ENCODE measurements around the gene DBNL.
A peak's percentile ranks its signal among the peaks of the same experiment; 100 is the strongest.

DBNL gene

GRCh38 chr7:44078521-44078920, 34.0 kb downstream of the DBNL start:
- DNase-seq (ENCODE audit: low spot score), result no peak

- no peak for DNase-seq (ENCODE audit: low spot score)
Measured at GRCh38 chr7:44079331-44080021, 35.0 kb downstream of the DBNL start.

GRCh38 chr7:44080118-44080517, 35.6 kb downstream of the DBNL start:
- DNase-seq (ENCODE audit: low spot score), result no peak

- DNase-seq (ENCODE audit: low spot score), result no peak
Measured at GRCh38 chr7:44080686-44081265, 36.3 kb downstream of the DBNL start.

GRCh38 chr7:44081266-44081748, 36.8 kb downstream of the DBNL start:
- DNase-seq (ENCODE audit: low spot score), result no peak

GRCh38 chr7:44082541-44083207, 38.2 kb downstream of the DBNL start:
- DNase-seq (ENCODE audit: low spot score), result peak; percentile 100

GRCh38 chr7:44083796-44084195, 39.3 kb downstream of the DBNL start:
- no peak for DNase-seq (ENCODE audit: low spot score)

GRCh38 chr7:44084701-44085100, 40.2 kb downstream of the DBNL start:
- DNase-seq (ENCODE audit: low spot score), result no peak

- DNase-seq (ENCODE audit: low spot score), result no peak
Measured at GRCh38 chr7:44085546-44085945, 41.0 kb downstream of the DBNL start.

- DNase-seq (ENCODE audit: low spot score), result no peak
Measured at GRCh38 chr7:44086627-44087026, 42.1 kb downstream of the DBNL start.

GRCh38 chr7:44087911-44088838, 43.7 kb downstream of the DBNL start:
- no peak for DNase-seq (ENCODE audit: low spot score)

GRCh38 chr7:44093102-44093641, 48.7 kb downstream of the DBNL start:
- DNase-seq (ENCODE audit: low spot score), result no peak

GRCh38 chr7:44094365-44094764, 49.9 kb downstream of the DBNL start:
- no peak for DNase-seq (ENCODE audit: low spot score)

GRCh38 chr7:44094883-44095592, 50.5 kb downstream of the DBNL start:
- DNase-seq (ENCODE audit: low spot score), result no peak

GRCh38 chr7:44095781-44096180, 51.3 kb downstream of the DBNL start:
- no peak for DNase-seq (ENCODE audit: low spot score)

GRCh38 chr7:44096326-44096881, 51.9 kb downstream of the DBNL start:
- DNase-seq (ENCODE audit: low spot score), result no peak

GRCh38 chr7:44097064-44097932, 52.8 kb downstream of the DBNL start:
- DNase-seq (ENCODE audit: low spot score), result no peak

- no peak for DNase-seq (ENCODE audit: low spot score)
Measured at GRCh38 chr7:44098092-44099068, 53.9 kb downstream of the DBNL start.

- no peak for DNase-seq (ENCODE audit: low spot score)
Measured at GRCh38 chr7:44099669-44100068, 55.2 kb downstream of the DBNL start.

Data from SW480 (cell line).